HG02852 (cell line): ENCODE measurements around the gene OR51E1.

Source experiments
- ATAC-seq: cut with Tn5 transposase; IDR thresholded peaks from one replicate; pipeline ENCODE4 v1.9.1; 2021; ENCODE audit warnings: mild to moderate bottlenecking, moderate library complexity; ENCODE audit not compliant: unreplicated experiment

OR51E1 gene, protein sequence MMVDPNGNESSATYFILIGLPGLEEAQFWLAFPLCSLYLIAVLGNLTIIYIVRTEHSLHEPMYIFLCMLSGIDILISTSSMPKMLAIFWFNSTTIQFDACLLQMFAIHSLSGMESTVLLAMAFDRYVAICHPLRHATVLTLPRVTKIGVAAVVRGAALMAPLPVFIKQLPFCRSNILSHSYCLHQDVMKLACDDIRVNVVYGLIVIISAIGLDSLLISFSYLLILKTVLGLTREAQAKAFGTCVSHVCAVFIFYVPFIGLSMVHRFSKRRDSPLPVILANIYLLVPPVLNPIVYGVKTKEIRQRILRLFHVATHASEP

GRCh38 chr11:4643682-4644081 is at the start of gene OR51E1:
Gene OR51E1, plus strand, starts transcription at chr11:4643982. Its CDS starts 8,545 bp downstream, at chr11:4652527.
- ATAC-seq = no peak

DNA sequence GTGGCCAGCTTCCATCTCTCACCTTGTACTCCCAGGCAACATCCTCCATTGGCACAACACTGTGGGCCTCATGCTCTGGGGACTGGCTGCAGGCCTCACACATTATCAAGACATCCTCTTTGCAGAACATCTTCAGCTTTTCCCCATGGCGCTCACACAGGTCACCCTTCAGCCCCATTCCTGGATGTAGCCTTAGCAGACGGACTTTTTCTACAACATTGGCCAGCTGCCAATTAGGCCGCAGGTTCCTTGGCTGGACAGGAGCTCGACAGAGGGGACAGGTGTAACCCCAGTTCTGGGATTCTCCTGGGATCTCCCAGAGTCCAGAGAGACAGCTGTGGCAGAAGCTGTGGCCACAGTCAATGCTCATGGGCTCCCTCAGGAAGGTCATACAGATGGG is 38.7 kb upstream of the OR51E1 start:
- no peak for ATAC-seq

GRCh38 chr11:4606231-4607015 is 37.4 kb upstream of the OR51E1 start:
- no peak for ATAC-seq

- ATAC-seq = no peak
Measured at GRCh38 chr11:4607096-4607495, 36.7 kb upstream of the OR51E1 start.

DNA sequence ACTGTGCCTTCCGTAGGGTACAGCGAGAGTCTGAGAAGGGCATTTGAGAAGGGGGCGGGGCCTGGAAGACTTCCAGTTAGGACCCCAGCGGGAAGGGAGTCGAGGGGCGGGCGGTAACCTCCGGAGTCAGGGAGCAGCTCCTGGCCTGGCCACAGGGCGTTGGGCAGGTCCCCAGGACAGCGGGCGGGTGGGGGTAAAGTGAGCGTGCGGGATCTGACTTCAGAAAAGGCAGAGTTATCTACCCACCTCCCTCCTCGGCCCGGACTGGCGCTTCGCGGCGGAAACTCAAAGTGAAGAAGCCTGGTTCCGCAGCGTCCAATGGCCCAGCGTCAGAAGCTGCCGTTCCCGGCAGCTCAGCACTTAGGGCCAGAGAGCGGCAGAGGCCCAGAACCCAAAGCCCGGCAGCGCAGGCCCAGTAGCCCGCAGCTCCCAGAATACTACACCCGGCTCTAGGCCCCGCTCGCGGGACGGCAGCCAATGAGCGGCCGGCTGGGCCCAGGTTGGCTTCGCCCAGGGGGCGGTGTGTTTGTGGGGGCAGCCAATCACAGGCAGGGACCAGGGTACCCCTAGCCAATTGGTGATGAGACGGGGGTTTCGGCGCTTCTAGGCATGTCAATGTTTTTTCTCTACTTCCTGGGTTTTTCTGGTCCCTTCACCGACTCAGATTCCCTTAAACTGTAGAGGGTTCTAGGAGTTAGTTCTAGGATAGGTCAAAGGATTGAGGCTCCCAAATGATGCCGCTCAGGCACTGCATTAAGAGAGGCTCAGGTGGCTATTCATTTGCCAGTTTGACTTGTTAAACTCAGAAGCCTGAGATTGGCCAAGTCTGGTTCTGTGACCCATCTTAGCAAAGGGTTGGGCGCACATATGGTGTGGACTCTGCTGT is 35.8 kb upstream of the OR51E1 start, which contains the start of gene TRIM68:
Gene TRIM68 (minus strand): TSS at position 451 of the 886 bp plus-strand sequence. CDS start 2,727 bp downstream, outside the sequence.
- peak; percentile 100 for ATAC-seq

GRCh38 chr11:4610258-4610935 is 33.4 kb upstream of the OR51E1 start:
- no peak for ATAC-seq

- ATAC-seq = no peak
Measured at GRCh38 chr11:4611986-4612385, 31.8 kb upstream of the OR51E1 start.

DNA sequence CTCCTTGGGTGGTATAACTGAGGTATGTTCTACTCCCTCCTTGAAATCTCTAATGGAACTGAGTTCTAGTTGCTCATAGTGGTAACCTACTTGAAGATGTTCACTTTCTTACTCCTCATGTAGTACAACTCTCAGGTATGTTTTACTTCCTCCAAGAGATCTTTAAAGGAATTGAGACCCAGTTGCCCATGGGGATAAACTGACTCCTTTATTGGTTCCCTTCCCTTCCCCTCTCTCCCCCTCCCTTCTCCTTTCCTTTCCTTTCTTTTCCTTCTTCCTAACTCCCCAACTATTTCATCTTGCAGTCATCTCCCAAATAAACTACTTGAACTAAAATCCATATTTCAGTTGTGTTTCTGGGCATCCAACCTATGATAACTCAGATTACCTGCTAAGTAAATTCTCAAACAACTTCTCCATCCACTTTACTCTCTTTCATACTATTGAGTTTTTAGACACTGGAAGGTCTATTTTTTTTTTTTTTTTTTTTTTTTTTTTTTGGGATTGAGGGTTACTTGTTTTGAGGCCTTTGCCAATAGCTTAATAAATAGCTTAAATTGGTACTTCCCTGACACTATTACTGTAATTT is 27.8 kb upstream of the OR51E1 start:
- no peak for ATAC-seq

DNA sequence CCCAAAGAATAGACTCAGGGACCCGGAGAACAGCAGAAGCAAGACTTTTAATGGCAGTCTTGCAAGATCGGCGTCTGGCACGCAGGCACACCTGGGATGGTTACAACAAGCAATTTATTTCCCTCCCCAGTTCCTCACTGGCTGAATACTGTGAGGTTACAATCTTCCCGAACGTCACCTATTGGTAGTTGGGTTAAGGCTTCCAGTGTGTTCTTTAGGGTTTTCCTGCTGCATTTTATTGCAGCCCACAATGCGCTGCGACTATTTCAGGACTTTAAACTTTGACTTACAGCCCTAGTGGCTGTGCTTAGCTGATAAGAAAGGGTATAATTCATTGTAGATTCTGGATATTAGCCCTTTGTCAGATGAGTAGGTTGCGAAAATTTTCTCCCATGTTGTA is 24.3 kb upstream of the OR51E1 start:
- ATAC-seq = no peak

GRCh38 chr11:4626207-4627099 is 17.3 kb upstream of the OR51E1 start:
- ATAC-seq = peak; percentile 75

DNA sequence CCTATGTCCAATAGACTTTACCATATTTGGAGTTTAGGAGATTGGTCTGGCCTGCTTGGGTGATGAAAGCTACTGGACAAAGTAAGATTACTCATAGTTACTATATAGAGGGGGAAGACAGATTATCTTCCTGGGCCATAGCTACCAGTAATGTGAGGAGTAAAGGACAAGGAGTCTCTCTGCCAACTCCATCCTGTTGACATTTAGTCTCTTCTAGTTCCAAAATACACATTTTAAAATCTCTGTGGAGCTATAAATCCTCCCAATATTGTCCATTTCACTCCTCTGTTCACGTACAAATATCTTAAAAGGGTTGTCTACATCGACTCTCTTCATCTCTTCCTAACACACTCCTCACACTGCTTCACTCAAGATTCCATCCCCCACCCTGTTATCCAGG is 7.6 kb upstream of the OR51E1 start:
- no peak for ATAC-seq

DNA sequence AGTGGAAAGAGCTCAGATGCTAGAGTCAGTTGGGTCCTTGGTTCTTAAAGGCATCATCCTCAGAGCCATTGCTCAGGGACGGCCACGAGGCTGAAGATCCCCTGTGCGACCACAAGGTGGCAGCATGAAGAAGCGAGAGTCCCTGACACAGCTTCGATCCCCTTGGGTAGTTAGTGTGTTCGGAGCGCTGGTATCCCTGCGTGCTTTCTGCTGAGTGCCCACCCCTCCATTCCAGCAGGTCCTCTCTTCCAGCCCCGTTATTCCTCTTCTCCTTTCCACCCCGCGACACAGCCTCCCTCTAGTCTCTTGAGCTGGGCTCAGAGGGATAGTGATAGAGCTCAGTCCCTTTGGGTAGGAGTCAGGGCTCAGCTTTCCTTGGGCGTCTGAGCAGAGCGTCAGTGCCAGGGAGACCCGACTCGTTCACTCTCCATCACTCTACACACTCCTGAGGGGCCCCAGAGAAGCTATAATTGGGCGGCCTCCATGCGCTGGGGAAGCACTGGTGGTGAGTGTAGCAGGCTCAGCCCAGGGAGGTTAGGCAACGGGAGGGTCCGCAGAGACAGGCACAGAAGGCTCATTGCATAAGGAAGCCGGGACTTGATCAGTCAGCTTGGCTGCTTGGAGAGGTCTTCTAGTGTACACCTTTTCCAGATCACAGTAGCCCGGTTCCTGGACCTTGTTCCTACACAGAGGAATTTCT is 6.7 kb upstream of the OR51E1 start, which contains the start of gene OR51D1:
Gene OR51D1 (plus strand): TSS at position 516 of the 700 bp plus-strand sequence. CDS start 2,314 bp downstream, outside the sequence.
- peak; percentile 98 for ATAC-seq

- ATAC-seq = no peak
Measured at GRCh38 chr11:4637662-4638047, 6.1 kb upstream of the OR51E1 start.

- ATAC-seq = no peak
Measured at GRCh38 chr11:4639931-4640330, 3.9 kb upstream of the OR51E1 start.

GRCh38 chr11:4641501-4641900 is 2.3 kb upstream of the OR51E1 start:
- ATAC-seq = no peak

DNA sequence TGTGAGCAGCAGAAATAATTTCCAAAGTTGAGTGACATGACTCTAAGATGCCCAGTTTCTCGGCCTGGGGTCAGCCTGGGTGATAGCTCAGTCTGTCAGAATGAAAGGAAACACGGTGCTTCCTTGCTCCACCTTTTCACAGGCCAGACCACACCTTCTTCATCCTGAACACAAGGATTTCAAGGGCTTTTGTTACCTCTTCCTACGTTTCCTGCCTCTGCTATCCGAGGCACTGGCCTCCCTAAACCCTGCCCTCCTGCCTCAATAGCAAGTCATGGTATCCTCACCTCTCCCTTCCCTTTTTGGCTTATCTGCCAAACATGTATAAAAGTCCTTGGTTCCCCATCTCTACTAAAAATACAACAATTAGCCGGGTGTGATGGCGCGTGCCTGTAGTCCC is 1.7 kb upstream of the OR51E1 start:
- ATAC-seq = no peak

DNA sequence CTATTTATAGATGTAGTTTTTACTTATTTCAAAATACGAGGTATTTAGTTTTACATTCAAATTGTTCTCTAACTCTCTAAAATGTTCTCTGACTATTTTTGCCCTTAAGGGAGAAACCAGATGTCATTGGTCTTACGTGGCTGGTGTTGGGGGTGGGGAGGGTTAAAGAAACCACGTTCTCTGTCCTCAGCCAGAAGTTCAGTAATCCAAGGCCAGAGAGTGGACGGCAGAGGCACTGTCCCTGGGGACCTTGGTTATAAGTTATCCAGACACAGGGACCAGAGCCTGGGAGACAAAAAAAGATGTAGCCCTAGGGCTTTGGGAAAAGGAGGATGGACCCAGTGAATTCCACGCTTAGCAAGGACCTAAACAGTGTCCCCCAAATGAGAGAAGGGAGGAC is 706 bp upstream of the OR51E1 start:
- ATAC-seq = no peak

GRCh38 chr11:4644233-4644632 is 451 bp downstream of the OR51E1 start:
- ATAC-seq = no peak
